T-cell (primary cell): Measurements from ENCODE around the gene DHX38. TPM values are rescaled to one million over a fixed set of nuclear protein-coding genes. Genes with fewer than 3 reads are reported as not detected.
"Not testable (repeated sequence)": the region's sequence is repeated elsewhere in the genome, so short reads cannot be mapped to it uniquely, and the experiment has no call there.

Experiments
- ATAC-seq, 4 experiments: fragments of 200-7000 bp in 3 of 4; fragments of 150-1000 bp in 1 of 4; cut with Tn5 transposase; replicated peaks in 1 of 4; 1 replicate in 3 of 4; 2 replicates in 1 of 4; pipeline ENCODE4 v1.10.0; 2021; ENCODE audit warnings: moderate library complexity in 3 of 4, mild to moderate bottlenecking in 2 of 4, moderate number of reproducible peaks in 1 of 4
- CTCF ChIA-PET, 2 donors: fragments of 300-600 bp; sonication (Branson Sonifier 250); formaldehyde crosslinking; loops; one replicate each; lab custom pipeline; 2022; ENCODE audit warnings: antibody characterized with exemption in 2 of 2; lab: Charles Lee
- POLR2A ChIA-PET, 2 donors: fragments of 300-600 bp; sonication (Branson Sonifier 250); formaldehyde crosslinking; loops; one replicate each; lab custom pipeline; 2022; ENCODE audit warnings: antibody characterized with exemption in 2 of 2; lab: Charles Lee
- DNase-seq, 35 experiments: peaks; one replicate each; pipeline versions ENCODE4 v3.0.0 to v3.0.0-alpha.2; 2013 to 2023
- H3K27ac ChIP-seq: one replicate; pipeline ENCODE4 v1.5.1; 2013; ENCODE audit warnings: low read length
- H3K27me3 ChIP-seq, 2 experiments: replicated peaks in 1 of 2; 1 replicate in 1 of 2; 2 replicates in 1 of 2; pipeline versions ENCODE4 v1.6.1 to v1.7.0; 2013; ENCODE audit warnings: low read length in 1 of 2, mixed read lengths in 1 of 2; ENCODE audit not compliant: control insufficient read depth in 2 of 2, insufficient read depth in 2 of 2; ENCODE audit errors: extremely low read depth in 1 of 2
- H3K36me3 ChIP-seq, 2 donors: 1 replicate in 1 of 2; 2 replicates in 1 of 2; pipeline versions ENCODE4 v1.6.1 to v1.7.0; 2013; ENCODE audit warnings: low read length in 1 of 2; ENCODE audit not compliant: control insufficient read depth in 2 of 2, insufficient read depth in 1 of 2; ENCODE audit errors: extremely low read depth in 1 of 2
- H3K4me1 ChIP-seq, 2 experiments: 1 replicate in 1 of 2; 2 replicates in 1 of 2; pipeline versions ENCODE4 v1.6.1 to v1.7.0; 2013; ENCODE audit warnings: low read length in 2 of 2, mixed read lengths in 1 of 2; ENCODE audit not compliant: insufficient read depth in 2 of 2, control insufficient read depth in 1 of 2; ENCODE audit errors: extremely low read depth in 1 of 2
- H3K4me3 ChIP-seq, 2 donors: 1 replicate in 1 of 2; 2 replicates in 1 of 2; pipeline versions ENCODE4 v1.5.1 to v1.7.0; 2013; ENCODE audit warnings: mild to moderate bottlenecking in 2 of 2, low read length in 1 of 2, moderate library complexity in 1 of 2; ENCODE audit not compliant: control insufficient read depth in 1 of 2; ENCODE audit errors: extremely low read depth in 1 of 2
- H3K9me3 ChIP-seq: 2 replicates; pipeline ENCODE4 v1.7.0; 2013
- H3K27ac Mint-ChIP-seq, 2 donors: one replicate each; pipeline ENCODE4 v1.8.0; 2020 to 2021; ENCODE audit warnings: mild to moderate bottlenecking in 2 of 2, mixed read lengths in 2 of 2
- H3K27me3 Mint-ChIP-seq, 2 donors: one replicate each; pipeline ENCODE4 v1.8.0; 2021 to 2022; ENCODE audit warnings: mixed read lengths in 2 of 2
- H3K36me3 Mint-ChIP-seq: one replicate; pipeline ENCODE4 v1.8.0; 2021; ENCODE audit warnings: mixed read lengths
- H3K4me1 Mint-ChIP-seq, 3 donors: one replicate each; pipeline ENCODE4 v1.8.0; 2020 to 2022; ENCODE audit warnings: mixed read lengths in 3 of 3, mild to moderate bottlenecking in 1 of 3
- H3K4me3 Mint-ChIP-seq, 3 donors: one replicate each; pipeline ENCODE4 v1.8.0; 2020 to 2022; ENCODE audit warnings: mild to moderate bottlenecking in 3 of 3, mixed read lengths in 3 of 3, moderate library complexity in 3 of 3
- H3K9me3 Mint-ChIP-seq, 3 donors: one replicate each; pipeline ENCODE4 v1.8.0; 2020 to 2022; ENCODE audit warnings: mixed read lengths in 3 of 3
- WGBS: methylation state at CpG from one replicate; pipeline ENCODE4 v1.1.5; 2013; ENCODE audit warnings: missing lambda C conversion rate; ENCODE audit not compliant: insufficient coverage; 5-methylcytosine and 5-hydroxymethylcytosine counted together
- total RNA-seq, 35 experiments: library from RNA in 6 of 35; stranded (reverse) in 6 of 35; fragments of 120-200 nt in 1 of 35; gene quantifications; one replicate each; pipeline versions ENCODE4 v1.2.1 to v1.2.4 and lab custom pipeline; 2013 to 2026

DHX38 gene
- total RNA-seq, 5 donors from 2014 or later (not counting 1 experiment from before 2014, with no cell fraction given): 97.5 to 122 (median 116) TPM

DNA sequence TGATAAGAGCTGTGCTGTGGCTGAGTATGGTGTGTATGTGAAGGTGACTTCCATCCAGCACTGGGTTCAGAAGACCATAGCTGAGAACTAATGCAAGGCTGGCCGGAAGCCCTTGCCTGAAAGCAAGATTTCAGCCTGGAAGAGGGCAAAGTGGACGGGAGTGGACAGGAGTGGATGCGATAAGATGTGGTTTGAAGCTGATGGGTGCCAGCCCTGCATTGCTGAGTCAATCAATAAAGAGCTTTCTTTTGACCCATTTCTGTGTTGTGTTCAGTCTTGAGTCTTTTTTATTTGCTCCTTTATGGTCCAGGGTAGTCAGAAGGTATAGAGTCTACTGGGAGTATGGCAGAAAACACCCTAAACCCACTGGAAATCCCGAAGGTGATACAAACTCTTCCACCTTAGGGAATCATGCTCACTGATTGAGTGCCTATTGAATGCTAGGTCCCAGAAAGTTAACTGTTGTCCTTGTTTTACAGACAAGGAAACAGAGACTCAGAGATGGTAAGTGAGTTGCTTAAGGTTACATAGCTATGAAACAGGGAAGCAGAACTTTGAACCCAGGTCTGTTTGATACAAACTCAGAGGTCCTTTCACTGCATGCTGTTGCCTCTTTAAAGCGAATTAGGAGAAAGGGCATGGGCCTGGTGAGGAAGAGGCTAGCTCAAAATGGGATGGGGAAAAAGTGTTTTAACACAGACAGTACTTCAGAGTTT lies 16.5 kb upstream of the DHX38 start:
- DNase-seq, POLR2A ChIA-PET, ATAC-seq, H3K4me3 ChIP-seq, H3K27me3 ChIP-seq, H3K36me3 ChIP-seq, H3K4me3 Mint-ChIP-seq, CTCF ChIA-PET, H3K4me1 ChIP-seq, H3K27ac Mint-ChIP-seq, H3K9me3 ChIP-seq, H3K9me3 Mint-ChIP-seq, H3K27ac ChIP-seq, H3K4me1 Mint-ChIP-seq, H3K27me3 Mint-ChIP-seq: not testable (repeated sequence)
- peaks cover 17% of the 10 kb centered on the region for H3K36me3 Mint-ChIP-seq
- WGBS: no CpG with 5 or more reads among the region's 5 CpGs

DNA sequence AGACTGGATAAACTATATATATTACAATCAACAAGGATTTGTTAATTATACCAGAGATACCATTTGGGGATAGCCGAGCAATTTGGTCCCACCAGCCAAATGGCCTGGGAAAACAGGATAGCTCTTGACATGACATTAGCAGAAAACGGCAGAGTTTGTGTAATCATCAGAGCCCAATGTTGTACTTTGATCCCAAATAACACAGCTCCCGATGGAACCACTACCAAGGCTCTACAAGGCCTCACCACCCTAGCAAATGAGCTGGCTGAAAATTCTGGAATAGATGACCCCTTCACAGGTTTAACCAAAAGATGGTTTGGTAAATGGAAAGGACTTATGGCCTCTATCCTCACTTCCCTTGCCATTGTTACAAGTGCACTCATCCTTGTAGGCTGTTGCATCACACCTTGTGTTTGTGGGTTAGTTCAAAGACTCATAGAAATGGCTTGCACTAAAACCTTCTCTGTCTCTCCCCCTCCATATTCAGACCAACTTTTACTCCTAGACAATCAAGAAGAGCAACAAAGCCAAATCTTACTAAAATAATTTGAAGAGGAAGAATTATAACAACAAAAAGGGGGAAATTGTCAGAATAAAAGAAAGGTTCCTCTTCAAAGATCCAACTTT lies 9.8 kb upstream of the DHX38 start:
- ChIA-PET CTCF (interaction anchor here in 1 of 2 donors (0.6 kb wide), 1 partner anchor 355 kb away, joined by 4 read pairs; no protein-coding TSS in a partner anchor), POLR2A (no interaction called here)
- Mint-ChIP-seq H3K4me3 (no peak overlapping the region), H3K27me3 (no peaks in the 10 kb centered on the region), H3K27ac (no peak overlapping the region), H3K9me3 (peaks cover 0 to 9% (median 0%) of the 10 kb centered on the region in 3 donors), H3K36me3 (peaks cover 41% of the 10 kb centered on the region), H3K4me1 (peaks cover 0 to 1% (median 0%) of the 10 kb centered on the region in 3 donors)
- Histone ChIP-seq H3K36me3 (peaks cover 7 to 36% of the 10 kb centered on the region in 2 donors), H3K4me1 (no peaks in the 10 kb centered on the region), H3K27me3 (no peaks in the 10 kb centered on the region), H3K27ac (no peak overlapping the region), H3K4me3 (no peak overlapping the region), H3K9me3 (peaks cover 3% of the 10 kb centered on the region)
- DNase-seq (no peak), ATAC-seq (no peak)
- WGBS: 50% methylated on average over 2 of the region's 3 CpGs

DNA sequence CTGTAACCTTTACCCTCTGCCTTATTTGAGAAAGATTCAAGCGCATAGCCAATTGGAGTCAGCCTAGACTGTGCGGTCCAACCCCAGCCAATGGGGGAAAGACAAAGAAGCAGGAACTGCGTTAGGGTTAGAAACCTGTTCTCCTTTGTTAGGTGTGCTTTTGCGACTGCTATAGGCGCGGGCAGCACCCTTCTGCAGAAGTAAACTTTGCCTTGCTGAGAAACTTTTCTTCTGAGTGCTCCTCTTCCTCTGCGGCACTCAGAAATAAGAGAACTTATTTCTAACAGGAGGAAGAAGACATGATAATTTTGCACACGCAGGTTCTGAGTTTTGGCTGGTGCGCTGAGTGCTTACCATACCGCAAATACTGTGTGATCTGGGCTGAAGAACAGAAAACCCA lies 9.2 kb upstream of the DHX38 start:
- Histone ChIP-seq H3K27me3 (no peaks in the 10 kb centered on the region), H3K9me3 (peaks cover 3% of the 10 kb centered on the region), H3K36me3 (peaks cover 7 to 42% of the 10 kb centered on the region in 2 donors), H3K4me1 (no peaks in the 10 kb centered on the region), H3K4me3 (no peak overlapping the region), H3K27ac (no peak overlapping the region)
- H3K9me3 Mint-ChIP-seq: peaks cover 0 to 9% (median 0%) of the 10 kb centered on the region in 3 donors
- POLR2A ChIA-PET: no interaction called here
- ATAC-seq (no peak), DNase-seq (no peak)
- no peaks in the 10 kb centered on the region for H3K27me3 Mint-ChIP-seq
- H3K36me3 Mint-ChIP-seq: peaks cover 46% of the 10 kb centered on the region
- no peak overlapping the region for H3K27ac Mint-ChIP-seq
- 97% methylated on average over 6 of the region's 10 CpGs for WGBS
- CTCF ChIA-PET: no interaction called here
- H3K4me3 Mint-ChIP-seq: no peak overlapping the region
- H3K4me1 Mint-ChIP-seq: peaks cover 0 to 2% (median 0%) of the 10 kb centered on the region in 3 donors

DNA sequence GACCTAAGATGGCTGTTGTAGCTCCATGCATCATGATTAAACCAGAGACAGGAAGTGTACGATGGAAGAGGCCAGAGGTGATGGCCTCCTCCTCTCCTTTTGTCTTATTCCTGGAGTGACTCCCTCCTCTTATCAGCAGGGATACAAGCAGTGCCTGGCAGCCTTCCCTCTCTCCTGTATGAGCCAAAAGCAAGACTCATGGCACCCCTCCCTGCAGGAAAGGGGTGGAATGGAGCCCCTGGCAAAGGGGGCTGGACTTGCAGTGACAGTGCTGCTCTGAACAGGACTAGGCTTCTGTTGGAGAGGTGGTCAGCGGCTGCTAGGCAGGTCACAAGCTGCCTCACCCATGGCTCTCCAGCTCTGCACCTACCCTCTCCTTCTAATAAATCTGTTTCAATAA lies 8.6 kb upstream of the DHX38 start:
- peaks cover 0 to 9% (median 0%) of the 10 kb centered on the region in 3 donors for H3K9me3 Mint-ChIP-seq
- ATAC-seq: no peak
- H3K36me3 Mint-ChIP-seq: peaks cover 49% of the 10 kb centered on the region
- WGBS: 100% methylated on average over 1 of the region's 2 CpGs
- peaks cover 7 to 47% of the 10 kb centered on the region in 2 donors for H3K36me3 ChIP-seq
- no peak for DNase-seq
- POLR2A ChIA-PET: no interaction called here
- H3K27ac ChIP-seq: no peak overlapping the region
- no peaks in the 10 kb centered on the region for H3K27me3 ChIP-seq
- CTCF ChIA-PET: no interaction called here
- H3K4me1 Mint-ChIP-seq: peaks cover 0 to 2% (median under 1%) of the 10 kb centered on the region in 3 donors
- no peak overlapping the region for H3K27ac Mint-ChIP-seq
- no peaks in the 10 kb centered on the region for H3K4me1 ChIP-seq
- peaks cover 3% of the 10 kb centered on the region for H3K9me3 ChIP-seq
- H3K4me3 ChIP-seq: no peak overlapping the region
- H3K27me3 Mint-ChIP-seq: no peaks in the 10 kb centered on the region
- no peak overlapping the region for H3K4me3 Mint-ChIP-seq

DNA sequence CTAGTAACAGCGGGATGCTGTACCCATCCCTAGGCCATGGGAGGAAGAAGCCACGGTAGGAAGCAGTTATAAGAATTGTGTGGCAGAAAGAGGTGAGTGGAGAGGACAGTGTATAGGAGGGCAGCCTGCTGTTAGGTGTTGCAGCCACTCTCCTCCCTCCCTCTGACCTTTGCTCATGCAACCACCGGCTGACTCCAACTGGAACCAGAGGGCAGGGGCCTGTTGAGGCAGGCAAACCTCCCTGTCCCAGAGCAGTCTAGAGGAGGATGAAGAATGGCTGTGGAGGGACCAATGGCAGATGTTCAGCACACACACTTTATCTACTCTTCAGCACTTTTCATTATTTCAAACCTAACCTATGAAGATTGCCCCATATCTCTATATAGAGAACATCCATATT lies 2.4 kb upstream of the DHX38 start:
- H3K9me3 Mint-ChIP-seq: no peaks in the 10 kb centered on the region
- H3K4me1 ChIP-seq: peaks cover 25 to 26% of the 10 kb centered on the region in 2 experiments
- peak overlapping the region; percentile 97 to 98 (median 98) for H3K4me3 Mint-ChIP-seq
- no peak overlapping the region for H3K27ac ChIP-seq
- peaks cover 3 to 40% of the 10 kb centered on the region in 2 donors for H3K36me3 ChIP-seq
- CTCF ChIA-PET: no interaction called here
- no peaks in the 10 kb centered on the region for H3K27me3 Mint-ChIP-seq
- no CpG with 5 or more reads among the region's 3 CpGs for WGBS
- POLR2A ChIA-PET: no interaction called here
- no peak overlapping the region for H3K4me3 ChIP-seq
- no peak overlapping the region for H3K27ac Mint-ChIP-seq
- H3K36me3 Mint-ChIP-seq: peaks cover 30% of the 10 kb centered on the region
- H3K9me3 ChIP-seq: no peaks in the 10 kb centered on the region
- no peaks in the 10 kb centered on the region for H3K27me3 ChIP-seq
- DNase-seq (no peak), ATAC-seq (no peak)
- H3K4me1 Mint-ChIP-seq: peaks cover 53 to 57% (median 54%) of the 10 kb centered on the region in 3 donors

DNA sequence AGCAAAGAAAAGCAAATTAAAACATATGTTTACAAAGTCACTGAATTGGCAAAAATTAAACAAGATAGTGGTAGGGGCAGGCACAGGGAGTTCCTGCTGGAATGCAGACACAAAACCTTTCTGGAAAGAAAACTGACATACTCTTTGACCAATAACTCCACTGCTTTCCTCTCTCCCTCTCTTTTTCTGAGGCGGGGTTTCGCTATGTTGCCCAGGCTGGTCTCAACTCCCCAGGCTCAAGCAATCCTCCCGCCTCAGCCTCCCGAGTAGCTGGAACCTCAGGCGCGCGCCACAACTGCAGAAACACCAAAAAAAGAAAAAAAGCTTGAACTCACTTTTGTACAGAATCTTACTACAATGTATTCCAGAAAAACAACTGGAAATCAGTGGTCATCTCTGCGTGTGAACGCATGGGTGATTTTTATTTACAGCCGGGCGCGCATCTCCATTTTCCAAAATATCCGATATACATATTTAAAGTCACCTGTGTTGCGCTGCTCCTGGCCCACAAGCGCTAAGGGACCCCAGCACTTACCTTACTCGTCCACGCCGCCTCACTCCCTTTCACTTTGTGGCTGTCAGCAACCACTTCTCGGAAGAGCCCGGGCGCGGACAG lies 707 bp upstream of the DHX38 start:
- Histone ChIP-seq H3K9me3 (no peaks in the 10 kb centered on the region), H3K4me1 (peaks cover 25 to 26% of the 10 kb centered on the region in 2 experiments), H3K27me3 (no peaks in the 10 kb centered on the region), H3K27ac (peak overlapping the region; percentile 84), H3K36me3 (peaks cover 0 to 44% of the 10 kb centered on the region in 2 donors), H3K4me3 (peak overlapping the region; percentile 92 to 95)
- Mint-ChIP-seq H3K27ac (peak overlapping the region; percentile 97 to 99), H3K27me3 (no peaks in the 10 kb centered on the region), H3K4me3 (peak overlapping the region; percentile 97 to 98 (median 98)), H3K9me3 (no peaks in the 10 kb centered on the region), H3K4me1 (peaks cover 62 to 63% (median 63%) of the 10 kb centered on the region in 3 donors), H3K36me3 (peaks cover 38% of the 10 kb centered on the region)
- POLR2A ChIA-PET: interaction anchor here in 1 of 2 donors (0.9 kb wide), 1 partner anchor 609 kb away, joined by 4 read pairs; no protein-coding TSS in a partner anchor
- CTCF ChIA-PET: interaction anchor here in 1 of 2 donors (0.8 kb wide), 1 partner anchor 572 kb away, joined by 3 read pairs; no protein-coding TSS in a partner anchor
- under 1% methylated on average over 22 of the region's 22 CpGs for WGBS
- DNase-seq (peak in 2 of 35 experiments; percentile 4 to 10), ATAC-seq (peak; percentile 16 to 29 (median 23))
